OCI-LY3 (cell line): Measurements from ENCODE around the gene HOXD3.

Experiments used
- H2AFZ ChIP-seq: fragments of 200-600, 300-600 bp; shearing (Covaris generic); 2 replicates; pipeline ENCODE4 v1.6.0; 2014; ENCODE audit warnings: antibody characterized with exemption, low read depth, low read length
- H3K27ac ChIP-seq: fragments of 200-600, 300-600 bp; sonication (generic); 2 replicates; pipeline ENCODE4 v1.5.1; 2014; ENCODE audit warnings: mild to moderate bottlenecking, low read length, moderate library complexity, mixed read lengths
- H3K27me3 ChIP-seq: fragments of 200-600, 300-600 bp; sonication (generic); 2 replicates; pipeline ENCODE4 v1.6.1; 2014; ENCODE audit warnings: low read depth, low read length, mixed read lengths
- H3K36me3 ChIP-seq: fragments of 200-600, 300-600 bp; sonication (generic); replicated peaks from 2 replicates; pipeline ENCODE3; 2014; ENCODE audit warnings: low read depth, low read length, mixed read lengths
- H3K4me1 ChIP-seq: fragments of 300-600, 200-600 bp; sonication (generic); 2 replicates; pipeline ENCODE4 v1.6.1; 2014; ENCODE audit warnings: low read length, mixed read lengths
- H3K4me2 ChIP-seq: fragments of 200-600, 300-600 bp; sonication (generic); 2 replicates; pipeline ENCODE4 v1.6.1; 2014; ENCODE audit warnings: low read length, mixed read lengths
- H3K4me3 ChIP-seq: fragments of 300-600, 200-600 bp; sonication (generic); 2 replicates; pipeline ENCODE4 v1.5.1; 2014; ENCODE audit warnings: antibody characterized with exemption, mild to moderate bottlenecking, low read length, moderate library complexity
- H3K79me2 ChIP-seq: fragments of 300-600, 200-600 bp; shearing (Covaris generic); 2 replicates; pipeline ENCODE4 v1.6.1; 2014; ENCODE audit warnings: mild to moderate bottlenecking, low read length, mixed read lengths
- H3K9ac ChIP-seq: fragments of 300-600, 200-600 bp; shearing (Covaris generic); 2 replicates; pipeline ENCODE4 v1.6.0; 2014; ENCODE audit warnings: mild to moderate bottlenecking, low read length, moderate library complexity
- H3K9me3 ChIP-seq: fragments of 200-600, 300-600 bp; shearing (Covaris generic); 2 replicates; pipeline ENCODE4 v1.6.1; 2014; ENCODE audit warnings: low read length, mixed read lengths; ENCODE audit not compliant: insufficient read depth
- H4K20me1 ChIP-seq: fragments of 200-600, 300-600 bp; sonication (generic); 2 replicates; pipeline ENCODE4 v1.6.1; 2016; ENCODE audit warnings: low read length, mixed read lengths; ENCODE audit not compliant: insufficient read depth
- CTCF ChIP-seq: fragments of 200-600, 300-600 bp; sonication (generic); IDR thresholded peaks from 2 replicates; pipeline ENCODE4 v1.5.1; 2014; ENCODE audit warnings: antibody characterized with exemption, low read length, low read depth
- EZH2phosphoT487 ChIP-seq: fragments of 200-600 bp; shearing (Covaris generic); IDR thresholded peaks from 2 replicates; pipeline ENCODE4 v1.6.1; 2018; ENCODE audit warnings: antibody characterized with exemption, mixed run types, low read depth

The HOXD3 gene

DNA sequence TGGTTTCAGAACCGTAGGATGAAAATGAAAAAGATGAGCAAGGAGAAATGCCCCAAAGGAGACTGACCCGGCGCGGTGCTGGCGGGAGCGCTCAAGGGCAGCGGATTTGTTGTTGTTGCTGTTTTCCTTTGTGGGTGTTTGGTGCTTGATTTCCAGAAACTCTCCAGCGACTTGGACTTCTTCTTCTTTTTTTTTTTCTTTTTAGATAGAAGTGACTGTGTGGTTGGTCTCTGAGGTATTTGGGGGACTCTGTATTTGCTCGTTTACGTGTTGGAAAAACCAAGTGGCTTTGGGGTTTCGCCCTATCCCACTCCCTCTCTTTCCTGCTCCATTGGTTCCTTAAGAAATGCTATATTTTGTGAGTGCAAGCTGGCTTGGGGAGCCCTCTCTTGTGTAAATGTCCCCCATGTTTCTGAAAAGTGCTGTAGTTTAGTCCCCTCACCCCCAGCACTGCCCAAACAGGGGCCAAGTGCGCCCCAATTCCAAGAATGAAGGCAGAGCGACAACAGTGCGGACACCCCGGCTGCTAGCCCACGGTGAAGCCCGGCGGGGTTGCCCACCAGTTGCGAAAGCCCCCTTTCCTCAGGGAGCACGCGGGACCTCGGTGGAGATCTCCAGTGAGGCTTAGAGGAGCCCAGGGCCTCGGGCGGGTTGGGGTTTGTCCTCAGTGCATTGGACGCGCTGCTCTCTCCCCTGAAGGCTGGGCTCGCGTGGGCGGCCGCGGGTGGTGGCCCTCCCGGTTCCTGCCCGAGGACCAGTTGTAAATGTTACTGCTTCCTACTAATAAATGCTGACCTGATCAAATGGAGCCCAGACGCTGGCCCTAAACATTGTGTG lies 32.8 kb upstream of the HOXD3 start:
- Histone ChIP-seq H3K79me2 (no peaks in the 10 kb centered on the region), H3K9ac (no peak overlapping the region), H4K20me1 (no peaks in the 10 kb centered on the region), H3K27ac (no peak overlapping the region), H3K9me3 (no peaks in the 10 kb centered on the region), H3K4me3 (no peak overlapping the region), H3K4me2 (no peak overlapping the region), H3K36me3 (no peaks in the 10 kb centered on the region), H2AFZ (no peak overlapping the region), H3K4me1 (no peaks in the 10 kb centered on the region), H3K27me3 (no peaks in the 10 kb centered on the region)
- no peak for TF ChIP-seq CTCF
- no peak for TF ChIP-seq EZH2phosphoT487

GRCh38 chr2:176124947-176125771 lies 31.9 kb upstream of the HOXD3 start:
- H3K36me3 ChIP-seq, result no peaks in the 10 kb centered on the region
- no peak overlapping the region for H3K27ac ChIP-seq
- no peak overlapping the region for H3K4me2 ChIP-seq
- H3K9me3 ChIP-seq, result no peaks in the 10 kb centered on the region
- H2AFZ ChIP-seq, result no peak overlapping the region
- H3K79me2 ChIP-seq, result no peaks in the 10 kb centered on the region
- no peak overlapping the region for H3K4me3 ChIP-seq
- no peaks in the 10 kb centered on the region for H3K27me3 ChIP-seq
- H4K20me1 ChIP-seq, result no peaks in the 10 kb centered on the region
- TF ChIP-seq EZH2phosphoT487 (no peak), CTCF (no peak)
- H3K9ac ChIP-seq, result no peak overlapping the region
- H3K4me1 ChIP-seq, result no peaks in the 10 kb centered on the region

DNA sequence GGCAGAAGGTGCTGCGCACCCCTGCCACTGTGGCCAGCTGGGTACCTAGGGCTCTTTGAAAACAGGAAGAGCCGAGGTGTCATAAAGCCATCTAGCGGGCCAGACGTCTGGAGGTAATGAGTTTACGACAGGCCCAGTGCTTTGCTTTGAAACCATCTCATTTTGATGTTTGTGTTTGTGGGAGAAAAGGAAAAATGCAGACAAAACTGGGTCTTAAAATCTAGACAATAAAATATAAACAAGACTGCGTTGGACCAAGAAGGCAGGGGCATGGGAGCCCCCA lies 31.4 kb upstream of the HOXD3 start:
- H3K4me2 ChIP-seq, result no peak overlapping the region
- no peak overlapping the region for H3K9ac ChIP-seq
- H3K9me3 ChIP-seq, result no peaks in the 10 kb centered on the region
- no peaks in the 10 kb centered on the region for H3K79me2 ChIP-seq
- H2AFZ ChIP-seq, result no peak overlapping the region
- H3K27ac ChIP-seq, result no peak overlapping the region
- no peaks in the 10 kb centered on the region for H4K20me1 ChIP-seq
- H3K27me3 ChIP-seq, result no peaks in the 10 kb centered on the region
- H3K36me3 ChIP-seq, result no peaks in the 10 kb centered on the region
- no peak overlapping the region for H3K4me3 ChIP-seq
- H3K4me1 ChIP-seq, result no peaks in the 10 kb centered on the region
- no peak for TF ChIP-seq CTCF
- TF ChIP-seq EZH2phosphoT487, result no peak
